Natural killer cell (primary cell): Measurements from ENCODE around the gene RAB23. TPM values are rescaled to one million over a fixed set of nuclear protein-coding genes. Genes with fewer than 3 reads are reported as not detected.
A peak's percentile ranks its signal among the peaks of the same experiment; 100 is the strongest.

Experiments
- ATAC-seq, 3 donors: fragments of 150-1000 bp in 2 of 3; fragments of 200-7000 bp in 1 of 3; cut with Tn5 transposase; 1 replicate in 1 of 3; 2 replicates in 2 of 3; pipeline ENCODE4 v1.10.0; 2021; ENCODE audit warnings: mild to moderate bottlenecking in 2 of 3, moderate library complexity in 2 of 3
- DNase-seq, 2 donors: peaks; one replicate each; pipeline versions ENCODE4 v3.0.0 to v3.0.0-alpha.2; 2013 to 2021; ENCODE audit warnings: mixed read lengths in 1 of 2
- H3K27ac ChIP-seq: one replicate; pipeline ENCODE4 v1.5.1; 2013; ENCODE audit warnings: mild to moderate bottlenecking, low read length
- H3K27me3 ChIP-seq: one replicate; pipeline ENCODE4 v1.6.1; 2013; ENCODE audit warnings: low read length; ENCODE audit not compliant: control insufficient read depth, insufficient read depth
- H3K36me3 ChIP-seq: one replicate; pipeline ENCODE4 v1.6.1; 2013; ENCODE audit warnings: low read length; ENCODE audit not compliant: control insufficient read depth, insufficient read depth
- H3K4me1 ChIP-seq: one replicate; pipeline ENCODE4 v1.6.1; 2013; ENCODE audit warnings: low read length; ENCODE audit not compliant: control insufficient read depth, insufficient read depth
- H3K4me3 ChIP-seq: one replicate; pipeline ENCODE4 v1.5.1; 2013; ENCODE audit warnings: low read length
- H3K9me3 ChIP-seq: one replicate; pipeline ENCODE4 v1.6.1; 2013; ENCODE audit warnings: low read length; ENCODE audit not compliant: control insufficient read depth, insufficient read depth
- H3K27ac Mint-ChIP-seq, 2 donors: one replicate each; pipeline ENCODE4 v1.8.0; 2022; ENCODE audit warnings: mild to moderate bottlenecking in 2 of 2, mixed read lengths in 2 of 2, moderate library complexity in 1 of 2
- H3K27me3 Mint-ChIP-seq, 2 donors: one replicate each; pipeline ENCODE4 v1.8.0; 2022; ENCODE audit warnings: low read depth in 2 of 2, mixed read lengths in 2 of 2
- H3K36me3 Mint-ChIP-seq: one replicate; pipeline ENCODE4 v1.8.0; 2022; ENCODE audit warnings: mixed read lengths
- H3K4me1 Mint-ChIP-seq, 2 donors: one replicate each; pipeline ENCODE4 v1.8.0; 2022; ENCODE audit warnings: mixed read lengths in 2 of 2
- H3K4me3 Mint-ChIP-seq: one replicate; pipeline ENCODE4 v1.8.0; 2022; ENCODE audit warnings: mild to moderate bottlenecking, moderate library complexity, mixed read lengths
- H3K9me3 Mint-ChIP-seq, 2 donors: one replicate each; pipeline ENCODE4 v1.8.0; 2022; ENCODE audit warnings: mixed read lengths in 2 of 2
- CTCF ChIP-seq: fragments of 200-600 bp; IDR thresholded peaks from one replicate; pipeline ENCODE4 v1.8.0; 2022; ENCODE audit warnings: antibody characterized with exemption
- WGBS: methylation state at CpG from one replicate; pipeline ENCODE4 v1.1.7; 2013; ENCODE audit warnings: missing lambda C conversion rate; ENCODE audit not compliant: insufficient coverage; 5-methylcytosine and 5-hydroxymethylcytosine counted together
- intact Hi-C: fragments of 100-400 bp; cut with micrococcal nuclease; formaldehyde crosslinking; loops from one replicate; pipeline ENCODE4 v1.14.2; 2022
- total RNA-seq, 4 donors: library from RNA; stranded (reverse); fragments of 120-200 nt in 1 of 4; gene quantifications; one replicate each; pipeline versions ENCODE4 v1.2.3 to v1.2.4, GENCODE V29; 2013 to 2022

The RAB23 gene
- total RNA-seq, 3 donors from 2014 or later (not counting 1 experiment from before 2014, with no cell fraction given), result 0.31 to 1.3 (median 0.77) TPM

- Histone ChIP-seq H3K27me3 (no peaks in the 10 kb centered on the region), H3K4me3 (no peak overlapping the region), H3K36me3 (peaks cover 27% of the 10 kb centered on the region), H3K9me3 (no peaks in the 10 kb centered on the region), H3K27ac (no peak overlapping the region), H3K4me1 (no peaks in the 10 kb centered on the region)
- TF ChIP-seq CTCF, result no peak
- no peaks in the 10 kb centered on the region for H3K27me3 Mint-ChIP-seq
- intact Hi-C loops, result no loop called here
- 100% methylated on average over 1 of the region's 1 CpG for WGBS
- H3K4me1 Mint-ChIP-seq, result peaks cover 9% of the 10 kb centered on the region in 2 donors
- H3K27ac Mint-ChIP-seq, result no peak overlapping the region
- H3K36me3 Mint-ChIP-seq, result peaks cover 21% of the 10 kb centered on the region
- no peaks in the 10 kb centered on the region for H3K9me3 Mint-ChIP-seq
- ATAC-seq (no peak), DNase-seq (no peak)
- no peak overlapping the region for H3K4me3 Mint-ChIP-seq
Observed at GRCh38 chr6:57142178-57142525, 80.0 kb downstream of the RAB23 start.

GRCh38 chr6:57141451-57142177, 80.5 kb downstream of the RAB23 start:
- intact Hi-C loops, result no loop called here
- no peaks in the 10 kb centered on the region for H3K27me3 ChIP-seq
- 100% methylated on average over 2 of the region's 4 CpGs for WGBS
- no peak overlapping the region for H3K4me3 ChIP-seq
- no peak for ATAC-seq
- no peaks in the 10 kb centered on the region for H3K9me3 Mint-ChIP-seq
- no peak for DNase-seq
- H3K4me1 Mint-ChIP-seq, result peaks cover 12 to 15% of the 10 kb centered on the region in 2 donors
- no peaks in the 10 kb centered on the region for H3K4me1 ChIP-seq
- H3K36me3 ChIP-seq, result peaks cover 27% of the 10 kb centered on the region
- H3K4me3 Mint-ChIP-seq, result no peak overlapping the region
- H3K9me3 ChIP-seq, result no peaks in the 10 kb centered on the region
- H3K36me3 Mint-ChIP-seq, result peaks cover 18% of the 10 kb centered on the region
- H3K27me3 Mint-ChIP-seq, result no peaks in the 10 kb centered on the region
- H3K27ac Mint-ChIP-seq, result no peak overlapping the region
- TF ChIP-seq CTCF, result no peak
- H3K27ac ChIP-seq, result no peak overlapping the region

- intact Hi-C loops, result loop anchor here (5.0 kb wide), 1 partner anchor 36 kb away; no protein-coding TSS in a partner anchor
- Mint-ChIP-seq H3K27ac (peak overlapping the region; percentile 60 to 69), H3K4me1 (peaks cover 12 to 22% of the 10 kb centered on the region in 2 donors), H3K36me3 (peaks cover 16% of the 10 kb centered on the region), H3K9me3 (no peaks in the 10 kb centered on the region), H3K4me3 (peak overlapping the region; percentile 5), H3K27me3 (no peaks in the 10 kb centered on the region)
- Histone ChIP-seq H3K4me3 (no peak overlapping the region), H3K4me1 (no peaks in the 10 kb centered on the region), H3K9me3 (no peaks in the 10 kb centered on the region), H3K27me3 (no peaks in the 10 kb centered on the region), H3K27ac (no peak overlapping the region), H3K36me3 (peaks cover 39% of the 10 kb centered on the region)
- WGBS, result 71% methylated on average over 10 of the region's 11 CpGs
- ATAC-seq, result peak; percentile 60 to 77 (median 73)
- DNase-seq, result peak in 1 of 2 donors; percentile 20
- TF ChIP-seq CTCF, result no peak
Observed at GRCh38 chr6:57138026-57138425, 84.1 kb downstream of the RAB23 start.
